Body of pancreas (tissue), 4 donors: ENCODE data around the gene LCAT. TPM values are rescaled to one million over a fixed set of nuclear protein-coding genes. Genes with fewer than 3 reads are reported as not detected.

ENCODE experiments used
- ATAC-seq: fragments of 150-250 bp; one replicate; pipeline ENCODE4 v1.9.1; 2016
- DNase-seq, 4 donors: peaks; one replicate each; pipeline ENCODE4 v3.0.0-alpha.2; 2019
- H3K27ac ChIP-seq, 4 donors: fragments of 200-600 bp; sonication (generic); 1 replicate in 3 of 4; 2 replicates in 1 of 4; pipeline versions ENCODE4 v1.5.1 to v1.6.1; 2016 to 2019; ENCODE audit warnings: mild to moderate bottlenecking in 1 of 4, mixed read lengths in 1 of 4, moderate library complexity in 1 of 4
- H3K27me3 ChIP-seq, 2 donors: fragments of 200-600 bp; sonication (generic); one replicate each; pipeline ENCODE4 v1.6.0; 2016; ENCODE audit warnings: mild to moderate bottlenecking in 1 of 2
- H3K36me3 ChIP-seq, 2 donors: fragments of 200-600 bp; sonication (generic); replicated peaks in 1 of 2; 2 replicates each; pipeline ENCODE4 v1.5.1; 2016; ENCODE audit warnings: low read depth in 2 of 2; ENCODE audit not compliant: insufficient read depth in 1 of 2
- H3K4me1 ChIP-seq: fragments of 200-600 bp; sonication (generic); one replicate; pipeline ENCODE4 v1.6.0; 2016
- H3K4me3 ChIP-seq, 2 donors: fragments of 200-600 bp; sonication (generic); 1 replicate in 1 of 2; 2 replicates in 1 of 2; pipeline ENCODE4 v1.5.1; 2016 to 2019
- H3K9me3 ChIP-seq, 3 donors: fragments of 200-600 bp; sonication (generic); 1 replicate in 2 of 3; 2 replicates in 1 of 3; pipeline ENCODE4 v1.5.1; 2016
- POLR2A ChIP-seq, 3 donors: fragments of 450-650 bp; IDR thresholded peaks; one replicate each; pipeline ENCODE4 v1.6.1; 2016; ENCODE audit warnings: antibody characterized with exemption in 3 of 3, mild to moderate bottlenecking in 2 of 3
- WGBS, 2 donors: methylation state at CpG; one replicate each; pipeline ENCODE4 v1.1.5; 2017; 5-methylcytosine and 5-hydroxymethylcytosine counted together
- intact Hi-C: fragments of 100-400 bp; cut with DNase I; formaldehyde crosslinking; loops from one replicate; pipeline ENCODE4 v1.15.1; 2023
- total RNA-seq, 2 donors: library from RNA; depleted of rRNA; stranded (reverse); fragments of >200 nt; gene quantifications; one replicate each; pipeline ENCODE4 v1.1.0, GENCODE V29; 2016
- TF ChIP-seq, protein P1 (sequence below), 7 experiments: fragments of 450-650 bp in 4 of 7; fragments of 200-600 bp in 3 of 7; sonication (generic) in 3 of 7; IDR thresholded peaks; one replicate each; pipeline ENCODE4 v1.5.1; 2016 to 2019; ENCODE audit warnings: antibody characterized with exemption in 7 of 7

The LCAT gene
- total RNA-seq, 2 donors from 2014 or later: 7.5 to 17.8 TPM

DNA sequence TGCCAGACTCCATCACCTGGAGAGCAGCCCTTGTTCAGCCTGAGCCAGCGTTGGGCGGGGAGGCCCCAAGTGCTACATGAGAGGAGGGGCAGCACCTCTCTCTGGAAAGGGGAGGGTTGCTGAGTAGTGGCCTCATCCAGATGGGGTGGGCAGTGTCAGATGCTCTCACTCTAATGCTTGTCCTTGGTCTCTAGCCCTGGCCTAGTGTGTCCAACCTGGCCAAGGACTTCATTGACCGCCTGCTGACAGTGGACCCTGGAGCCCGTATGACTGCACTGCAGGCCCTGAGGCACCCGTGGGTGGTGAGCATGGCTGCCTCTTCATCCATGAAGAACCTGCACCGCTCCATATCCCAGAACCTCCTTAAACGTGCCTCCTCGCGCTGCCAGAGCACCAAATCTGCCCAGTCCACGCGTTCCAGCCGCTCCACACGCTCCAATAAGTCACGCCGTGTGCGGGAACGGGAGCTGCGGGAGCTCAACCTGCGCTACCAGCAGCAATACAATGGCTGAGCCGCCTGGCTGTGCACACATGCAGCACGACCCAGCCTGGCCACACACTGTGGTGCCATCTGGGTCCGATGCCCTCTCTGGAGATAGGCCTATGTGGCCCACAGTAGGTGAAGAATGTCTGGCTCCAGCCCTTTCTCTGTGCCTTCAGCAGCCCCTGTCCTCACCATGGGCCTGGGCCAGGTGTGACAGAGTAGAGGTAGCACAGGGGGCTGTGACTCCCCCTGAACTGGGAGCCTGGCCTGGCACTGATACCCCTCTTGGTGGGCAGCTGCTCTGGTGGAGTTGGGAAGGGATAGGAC, 16.6 kb downstream of the LCAT start:
- H3K4me1 ChIP-seq: peaks cover 86% of the 10 kb centered on the region
- 39% methylated on average over 21 of the region's 22 CpGs; no CpG with 5 or more reads in 1 of the 2 donors for WGBS, 2 donors
- H3K36me3 ChIP-seq: no peaks in the 10 kb centered on the region
- peak overlapping the region; percentile 79 to 90 (median 83) for H3K27ac ChIP-seq
- intact Hi-C loops: no loop called here
- H3K4me3 ChIP-seq: no peak overlapping the region
- H3K27me3 ChIP-seq: no peaks in the 10 kb centered on the region
- TF ChIP-seq, protein P1, sequence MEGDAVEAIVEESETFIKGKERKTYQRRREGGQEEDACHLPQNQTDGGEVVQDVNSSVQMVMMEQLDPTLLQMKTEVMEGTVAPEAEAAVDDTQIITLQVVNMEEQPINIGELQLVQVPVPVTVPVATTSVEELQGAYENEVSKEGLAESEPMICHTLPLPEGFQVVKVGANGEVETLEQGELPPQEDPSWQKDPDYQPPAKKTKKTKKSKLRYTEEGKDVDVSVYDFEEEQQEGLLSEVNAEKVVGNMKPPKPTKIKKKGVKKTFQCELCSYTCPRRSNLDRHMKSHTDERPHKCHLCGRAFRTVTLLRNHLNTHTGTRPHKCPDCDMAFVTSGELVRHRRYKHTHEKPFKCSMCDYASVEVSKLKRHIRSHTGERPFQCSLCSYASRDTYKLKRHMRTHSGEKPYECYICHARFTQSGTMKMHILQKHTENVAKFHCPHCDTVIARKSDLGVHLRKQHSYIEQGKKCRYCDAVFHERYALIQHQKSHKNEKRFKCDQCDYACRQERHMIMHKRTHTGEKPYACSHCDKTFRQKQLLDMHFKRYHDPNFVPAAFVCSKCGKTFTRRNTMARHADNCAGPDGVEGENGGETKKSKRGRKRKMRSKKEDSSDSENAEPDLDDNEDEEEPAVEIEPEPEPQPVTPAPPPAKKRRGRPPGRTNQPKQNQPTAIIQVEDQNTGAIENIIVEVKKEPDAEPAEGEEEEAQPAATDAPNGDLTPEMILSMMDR (IDR thresholded peaks at IDR 0.05): no peak
- peak; percentile 11 to 54 (median 35) for TF ChIP-seq POLR2A (IDR thresholded peaks at IDR 0.05)
- DNase-seq (peak; percentile 55 to 70 (median 59)), ATAC-seq (peak; percentile 4)
- H3K9me3 ChIP-seq: no peaks in the 10 kb centered on the region

DNA sequence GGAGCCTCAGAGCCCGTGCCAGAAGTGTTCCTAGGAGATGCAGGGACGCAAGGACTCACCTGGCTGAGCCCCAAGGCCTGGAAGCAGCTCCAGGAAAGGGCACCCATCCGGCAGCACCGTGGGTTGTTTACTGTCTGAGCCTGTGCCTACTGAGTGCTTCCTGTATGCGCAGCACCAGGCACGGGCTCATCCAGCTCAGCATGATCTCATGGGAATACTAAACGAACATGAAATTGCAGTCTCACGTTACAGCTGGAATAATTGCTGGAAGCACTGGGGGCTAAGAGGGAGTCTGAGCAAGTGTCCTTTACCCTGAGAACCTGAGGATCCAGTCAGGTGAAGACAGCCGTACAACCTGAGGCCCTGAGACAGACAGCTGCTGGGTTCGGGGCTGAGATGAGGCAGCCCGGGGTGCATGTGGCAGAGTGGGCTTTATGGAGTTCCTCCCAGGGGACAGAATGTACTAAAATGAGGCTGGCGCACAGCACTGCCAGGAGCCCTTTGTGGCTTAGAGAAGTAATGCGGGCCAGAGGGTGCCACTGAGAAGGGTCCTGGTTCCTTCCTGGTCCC, 17.7 kb downstream of the LCAT start:
- Histone ChIP-seq H3K4me3 (no peak overlapping the region), H3K27me3 (no peaks in the 10 kb centered on the region), H3K36me3 (no peaks in the 10 kb centered on the region), H3K27ac (peak overlapping the region; percentile 79 to 90 (median 83)), H3K9me3 (no peaks in the 10 kb centered on the region), H3K4me1 (peaks cover 77% of the 10 kb centered on the region)
- intact Hi-C loops: no loop called here
- TF ChIP-seq, protein P1 (IDR thresholded peaks at IDR 0.05): peak in 4 of 7 experiments; percentile 26 to 44 (median 32)
- peak in 2 of 3 donors; percentile 52 to 56 for TF ChIP-seq POLR2A (IDR thresholded peaks at IDR 0.05)
- ATAC-seq (peak; percentile 42), DNase-seq (peak; percentile 77 to 91 (median 88))
- 31 to 41% methylated on average over 10 to 13 of the region's 13 CpGs for WGBS, 2 donors

DNA sequence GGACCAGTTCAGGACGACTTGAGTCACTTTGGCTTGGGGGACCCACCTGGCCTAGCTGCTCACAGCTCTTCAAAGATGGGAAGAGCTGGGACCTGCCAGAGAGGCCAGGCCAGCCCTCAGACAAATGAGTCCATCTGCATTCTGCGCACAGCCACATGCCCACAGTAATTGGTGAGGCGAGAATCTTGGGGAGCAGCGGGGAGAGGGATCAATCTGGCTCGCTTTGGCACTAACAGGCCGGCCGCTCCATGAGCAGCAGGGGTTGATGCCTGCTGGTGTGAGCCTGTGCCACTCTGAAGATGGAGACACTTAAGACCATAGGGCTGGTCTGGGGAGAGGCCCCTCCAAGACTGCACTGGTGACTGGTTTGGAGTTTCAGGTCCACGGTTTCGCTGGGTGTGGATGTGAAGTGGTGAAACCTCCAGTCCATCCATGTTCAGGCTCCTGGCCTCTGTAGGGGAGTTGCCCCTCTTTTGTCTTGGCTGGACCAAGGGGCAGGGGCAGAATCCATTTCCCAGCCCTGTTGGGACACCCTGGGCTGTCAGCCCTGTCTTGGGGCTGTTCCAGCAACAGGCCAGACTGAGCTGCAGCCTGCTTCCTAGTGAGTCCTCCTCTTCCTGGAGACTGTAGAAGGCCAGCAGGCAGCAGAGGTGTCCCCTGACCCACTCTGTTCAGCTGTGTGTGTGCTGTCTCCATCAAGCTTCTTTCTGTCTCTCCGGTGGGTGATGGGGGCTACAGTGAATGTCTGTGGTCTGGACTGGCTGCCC, 19.6 kb downstream of the LCAT start:
- peaks cover 57% of the 10 kb centered on the region for H3K4me1 ChIP-seq
- TF ChIP-seq POLR2A (IDR thresholded peaks at IDR 0.05): peak in 2 of 3 donors; percentile 28 to 50
- TF ChIP-seq, protein P1 (IDR thresholded peaks at IDR 0.05): no peak
- ATAC-seq (no peak), DNase-seq (peak in 2 of 4 donors; percentile 41 to 42)
- H3K36me3 ChIP-seq: no peaks in the 10 kb centered on the region
- H3K9me3 ChIP-seq: no peaks in the 10 kb centered on the region
- 68 to 72% methylated on average over 10 of the region's 10 CpGs for WGBS, 2 donors
- intact Hi-C loops: loop anchor here (5.0 kb wide), 1 partner anchor 42 kb away; the partner anchor contains the start of gene NRN1L
- peak overlapping the region in 3 of 4 donors; percentile 19 to 84 (median 48) for H3K27ac ChIP-seq
- H3K27me3 ChIP-seq: no peaks in the 10 kb centered on the region
- H3K4me3 ChIP-seq: no peak overlapping the region

DNA sequence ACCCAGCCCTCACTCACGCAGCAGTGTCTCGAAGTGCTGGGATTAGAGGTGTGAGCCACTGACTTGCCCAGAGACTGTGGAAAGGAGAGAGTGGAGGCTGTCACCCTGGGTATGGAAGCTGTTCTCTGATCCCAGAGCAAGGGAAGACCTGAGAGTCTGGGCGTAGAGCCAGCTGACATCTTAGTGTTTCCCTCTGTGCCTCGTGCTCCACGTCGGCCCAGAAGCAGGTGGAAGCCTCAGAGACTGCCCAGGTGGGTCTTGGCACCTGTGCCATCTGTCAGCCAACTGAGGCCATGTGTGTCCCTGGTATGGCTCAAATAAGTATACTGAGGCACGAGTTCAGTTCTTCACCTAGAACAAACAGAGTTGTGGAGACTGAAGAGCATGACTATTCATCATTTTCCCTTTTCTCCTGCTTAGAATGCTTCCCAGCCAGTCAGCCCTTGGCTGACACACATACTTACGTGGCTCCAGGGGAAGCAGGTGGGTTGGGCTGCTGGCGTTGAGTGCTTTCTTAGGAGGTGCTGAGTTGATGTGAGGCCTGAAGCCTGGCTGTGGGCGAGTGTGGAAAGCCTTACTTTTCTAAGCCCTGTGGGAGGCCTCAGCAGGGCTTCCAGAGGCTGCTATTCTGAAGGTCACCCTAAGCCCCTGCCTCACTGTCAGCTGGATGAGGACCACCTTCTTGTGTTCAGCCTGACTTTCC, 20.4 kb downstream of the LCAT start:
- DNase-seq: peak; percentile 48 to 76 (median 66)
- TF ChIP-seq POLR2A (IDR thresholded peaks at IDR 0.05): peak in 1 of 3 donors; percentile 14
- TF ChIP-seq, protein P1 (IDR thresholded peaks at IDR 0.05): no peak
- intact Hi-C loops: loop anchor here (5.0 kb wide), 1 partner anchor 41 kb away; the partner anchor contains the start of gene NRN1L
- Histone ChIP-seq H3K27ac (peak overlapping the region; percentile 9 to 84 (median 44)), H3K4me3 (no peak overlapping the region), H3K27me3 (no peaks in the 10 kb centered on the region), H3K9me3 (no peaks in the 10 kb centered on the region), H3K4me1 (peaks cover 50% of the 10 kb centered on the region), H3K36me3 (no peaks in the 10 kb centered on the region)
- ATAC-seq: no peak
- WGBS, 2 donors: 33 to 56% methylated on average over 8 to 10 of the region's 10 CpGs
